Effector memory CD4-positive, alpha-beta T cell (primary cell): ENCODE results near the gene HELZ2.

Experiments
- DNase-seq, 3 donors: peaks; one replicate each; pipeline ENCODE4 v3.0.0-alpha.2; 2020
- H3K27ac ChIP-seq: 2 replicates; pipeline ENCODE4 v1.7.0; 2013; ENCODE audit warnings: mild to moderate bottlenecking, low read length, moderate library complexity; ENCODE audit not compliant: insufficient read depth, poor library complexity, severe bottlenecking
- H3K27me3 ChIP-seq: replicated peaks from 2 replicates; pipeline ENCODE4 v1.7.0; 2013; ENCODE audit warnings: mild to moderate bottlenecking, low read length; ENCODE audit not compliant: insufficient read depth, control insufficient read depth, poor library complexity, severe bottlenecking
- H3K36me3 ChIP-seq: 2 replicates; pipeline ENCODE4 v1.7.0; 2013; ENCODE audit warnings: mild to moderate bottlenecking, low read length, moderate library complexity; ENCODE audit not compliant: control insufficient read depth, insufficient read depth
- H3K4me1 ChIP-seq: 2 replicates; pipeline ENCODE4 v1.7.0; 2013; ENCODE audit warnings: low read length, mild to moderate bottlenecking; ENCODE audit not compliant: control insufficient read depth, insufficient read depth, poor library complexity, severe bottlenecking
- H3K4me3 ChIP-seq: 2 replicates; pipeline ENCODE4 v1.7.0; 2013; ENCODE audit warnings: low read length, low read depth, mild to moderate bottlenecking; ENCODE audit not compliant: insufficient read depth, poor library complexity, severe bottlenecking
- H3K9me3 ChIP-seq: 2 replicates; pipeline ENCODE4 v1.7.0; 2013; ENCODE audit warnings: mild to moderate bottlenecking, low read length, moderate library complexity; ENCODE audit not compliant: control insufficient read depth

Gene HELZ2

GRCh38 chr20:63597651-63598478 lies 23.8 kb upstream of the HELZ2 start:
- peaks cover 42% of the 10 kb centered on the region for H3K36me3 ChIP-seq
- H3K4me3 ChIP-seq: no peak overlapping the region

GRCh38 chr20:63596423-63596822 lies 22.4 kb upstream of the HELZ2 start:
- Histone ChIP-seq H3K36me3 (peaks cover 48% of the 10 kb centered on the region), H3K27me3 (no peaks in the 10 kb centered on the region), H3K4me3 (no peak overlapping the region), H3K27ac (no peak overlapping the region), H3K9me3 (no peaks in the 10 kb centered on the region), H3K4me1 (no peaks in the 10 kb centered on the region)
- no peak for DNase-seq

More at GRCh38 chr20:63597651-63598478, 23.8 kb upstream of the HELZ2 start:
- Histone ChIP-seq H3K4me1 (no peaks in the 10 kb centered on the region), H3K27me3 (no peaks in the 10 kb centered on the region), H3K9me3 (no peaks in the 10 kb centered on the region), H3K27ac (no peak overlapping the region)
- no peak for DNase-seq

GRCh38 chr20:63595416-63596127 lies 21.5 kb upstream of the HELZ2 start:
- no peaks in the 10 kb centered on the region for H3K4me1 ChIP-seq
- H3K9me3 ChIP-seq: no peaks in the 10 kb centered on the region
- no peak overlapping the region for H3K4me3 ChIP-seq
- H3K27me3 ChIP-seq: no peaks in the 10 kb centered on the region
- peaks cover 55% of the 10 kb centered on the region for H3K36me3 ChIP-seq
- H3K27ac ChIP-seq: no peak overlapping the region
- DNase-seq: no peak

- Histone ChIP-seq H3K36me3 (peaks cover 65% of the 10 kb centered on the region), H3K27me3 (no peaks in the 10 kb centered on the region), H3K9me3 (no peaks in the 10 kb centered on the region), H3K4me3 (no peak overlapping the region), H3K4me1 (no peaks in the 10 kb centered on the region), H3K27ac (no peak overlapping the region)
- no peak for DNase-seq
Measured at GRCh38 chr20:63594043-63594561, 20.1 kb upstream of the HELZ2 start.

- Histone ChIP-seq H3K4me1 (peaks cover 4% of the 10 kb centered on the region), H3K4me3 (no peak overlapping the region), H3K36me3 (peaks cover 57% of the 10 kb centered on the region), H3K27ac (no peak overlapping the region), H3K27me3 (no peaks in the 10 kb centered on the region), H3K9me3 (no peaks in the 10 kb centered on the region)
- DNase-seq: no peak
Measured at GRCh38 chr20:63592661-63593060, 18.6 kb upstream of the HELZ2 start.

- DNase-seq: no peak
- no peaks in the 10 kb centered on the region for H3K9me3 ChIP-seq
- no peaks in the 10 kb centered on the region for H3K27me3 ChIP-seq
- H3K36me3 ChIP-seq: peaks cover 52% of the 10 kb centered on the region
- no peak overlapping the region for H3K27ac ChIP-seq
- H3K4me1 ChIP-seq: peaks cover 4% of the 10 kb centered on the region
- no peak overlapping the region for H3K4me3 ChIP-seq
Measured at GRCh38 chr20:63591786-63592355, 17.8 kb upstream of the HELZ2 start.

- H3K9me3 ChIP-seq: no peaks in the 10 kb centered on the region
- no peaks in the 10 kb centered on the region for H3K27me3 ChIP-seq
- no peak overlapping the region for H3K4me3 ChIP-seq
- peaks cover 4% of the 10 kb centered on the region for H3K4me1 ChIP-seq
- no peak for DNase-seq
- no peak overlapping the region for H3K27ac ChIP-seq
- H3K36me3 ChIP-seq: peaks cover 52% of the 10 kb centered on the region
Measured at GRCh38 chr20:63591147-63591533, 17.1 kb upstream of the HELZ2 start.

- no peaks in the 10 kb centered on the region for H3K9me3 ChIP-seq
- no peak for DNase-seq
- H3K4me1 ChIP-seq: peaks cover 4% of the 10 kb centered on the region
- no peaks in the 10 kb centered on the region for H3K27me3 ChIP-seq
- H3K36me3 ChIP-seq: peaks cover 47% of the 10 kb centered on the region
- H3K4me3 ChIP-seq: no peak overlapping the region
- no peak overlapping the region for H3K27ac ChIP-seq
Measured at GRCh38 chr20:63590218-63591146, 16.4 kb upstream of the HELZ2 start.
